ENCODE results near the gene SERPINE1.

DNA sequence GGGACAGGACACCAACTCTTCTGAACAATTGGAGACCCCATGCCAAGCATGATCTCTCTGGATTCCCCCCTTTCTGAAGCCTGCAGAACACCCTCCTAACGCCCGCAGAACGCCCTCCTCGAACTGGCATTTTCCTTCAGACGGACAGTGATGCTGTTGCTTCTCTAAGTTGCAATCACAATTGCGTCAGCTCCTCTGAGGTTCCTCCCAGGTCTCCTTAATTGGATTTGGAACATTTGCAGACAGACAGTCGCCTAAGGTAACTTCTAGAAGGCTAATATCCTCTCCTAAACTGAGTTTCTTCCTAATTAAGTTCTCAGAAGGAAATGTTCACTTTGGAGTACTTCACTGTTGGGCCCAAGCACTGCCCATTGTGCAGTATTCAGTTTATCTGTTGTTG lies 20.5 kb upstream of the SERPINE1 start:
- TF ChIP-seq, protein P1, sequence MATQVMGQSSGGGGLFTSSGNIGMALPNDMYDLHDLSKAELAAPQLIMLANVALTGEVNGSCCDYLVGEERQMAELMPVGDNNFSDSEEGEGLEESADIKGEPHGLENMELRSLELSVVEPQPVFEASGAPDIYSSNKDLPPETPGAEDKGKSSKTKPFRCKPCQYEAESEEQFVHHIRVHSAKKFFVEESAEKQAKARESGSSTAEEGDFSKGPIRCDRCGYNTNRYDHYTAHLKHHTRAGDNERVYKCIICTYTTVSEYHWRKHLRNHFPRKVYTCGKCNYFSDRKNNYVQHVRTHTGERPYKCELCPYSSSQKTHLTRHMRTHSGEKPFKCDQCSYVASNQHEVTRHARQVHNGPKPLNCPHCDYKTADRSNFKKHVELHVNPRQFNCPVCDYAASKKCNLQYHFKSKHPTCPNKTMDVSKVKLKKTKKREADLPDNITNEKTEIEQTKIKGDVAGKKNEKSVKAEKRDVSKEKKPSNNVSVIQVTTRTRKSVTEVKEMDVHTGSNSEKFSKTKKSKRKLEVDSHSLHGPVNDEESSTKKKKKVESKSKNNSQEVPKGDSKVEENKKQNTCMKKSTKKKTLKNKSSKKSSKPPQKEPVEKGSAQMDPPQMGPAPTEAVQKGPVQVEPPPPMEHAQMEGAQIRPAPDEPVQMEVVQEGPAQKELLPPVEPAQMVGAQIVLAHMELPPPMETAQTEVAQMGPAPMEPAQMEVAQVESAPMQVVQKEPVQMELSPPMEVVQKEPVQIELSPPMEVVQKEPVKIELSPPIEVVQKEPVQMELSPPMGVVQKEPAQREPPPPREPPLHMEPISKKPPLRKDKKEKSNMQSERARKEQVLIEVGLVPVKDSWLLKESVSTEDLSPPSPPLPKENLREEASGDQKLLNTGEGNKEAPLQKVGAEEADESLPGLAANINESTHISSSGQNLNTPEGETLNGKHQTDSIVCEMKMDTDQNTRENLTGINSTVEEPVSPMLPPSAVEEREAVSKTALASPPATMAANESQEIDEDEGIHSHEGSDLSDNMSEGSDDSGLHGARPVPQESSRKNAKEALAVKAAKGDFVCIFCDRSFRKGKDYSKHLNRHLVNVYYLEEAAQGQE (IDR thresholded peaks at IDR 0.05; ENCODE audit: unreplicated experiment) = no peak
- TF ChIP-seq, protein P2, sequence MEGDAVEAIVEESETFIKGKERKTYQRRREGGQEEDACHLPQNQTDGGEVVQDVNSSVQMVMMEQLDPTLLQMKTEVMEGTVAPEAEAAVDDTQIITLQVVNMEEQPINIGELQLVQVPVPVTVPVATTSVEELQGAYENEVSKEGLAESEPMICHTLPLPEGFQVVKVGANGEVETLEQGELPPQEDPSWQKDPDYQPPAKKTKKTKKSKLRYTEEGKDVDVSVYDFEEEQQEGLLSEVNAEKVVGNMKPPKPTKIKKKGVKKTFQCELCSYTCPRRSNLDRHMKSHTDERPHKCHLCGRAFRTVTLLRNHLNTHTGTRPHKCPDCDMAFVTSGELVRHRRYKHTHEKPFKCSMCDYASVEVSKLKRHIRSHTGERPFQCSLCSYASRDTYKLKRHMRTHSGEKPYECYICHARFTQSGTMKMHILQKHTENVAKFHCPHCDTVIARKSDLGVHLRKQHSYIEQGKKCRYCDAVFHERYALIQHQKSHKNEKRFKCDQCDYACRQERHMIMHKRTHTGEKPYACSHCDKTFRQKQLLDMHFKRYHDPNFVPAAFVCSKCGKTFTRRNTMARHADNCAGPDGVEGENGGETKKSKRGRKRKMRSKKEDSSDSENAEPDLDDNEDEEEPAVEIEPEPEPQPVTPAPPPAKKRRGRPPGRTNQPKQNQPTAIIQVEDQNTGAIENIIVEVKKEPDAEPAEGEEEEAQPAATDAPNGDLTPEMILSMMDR (conservative IDR thresholded peaks at IDR 0.05; ENCODE audit: low read depth in 2 of 2) = no peak
- TF ChIP-seq EZH2 (IDR thresholded peaks at IDR 0.05; ENCODE audit: low read depth, unreplicated experiment) (no peak), POLR2AphosphoS5 (IDR thresholded peaks at IDR 0.05; ENCODE audit: low read depth) (no peak), CREB1 (CRISPR knock-in tag; IDR thresholded peaks at IDR 0.05; ENCODE audit: low read depth) (no peak), JUNB (IDR thresholded peaks at IDR 0.05; ENCODE audit: unreplicated experiment) (no peak)

All from GM23338 (cell line).